ENCODE measurements around the gene PZP.

PZP gene

DNA sequence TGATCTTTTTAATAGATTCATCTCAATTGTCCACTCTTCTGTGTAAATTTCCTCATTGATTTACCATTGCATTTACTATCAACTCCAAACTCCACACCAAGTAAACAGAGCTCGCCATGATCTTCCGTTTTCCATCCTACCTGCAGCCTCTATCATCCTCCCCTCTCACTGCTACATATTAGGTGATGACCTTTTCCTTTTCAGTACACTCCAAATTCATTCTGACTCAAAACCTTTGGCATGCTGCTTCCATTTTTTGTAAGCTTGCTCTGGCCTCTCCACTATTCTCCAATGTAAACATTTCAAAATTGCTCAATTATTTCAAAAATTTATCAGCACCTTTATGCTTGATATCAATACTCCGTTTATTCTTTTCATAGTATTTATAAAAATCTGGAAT is 40.2 kb upstream of the PZP start:
- Histone ChIP-seq H3K9me3 (ENCODE audit: insufficient read depth, low read length) (no peaks in the 10 kb centered on the region), H3K4me2 (ENCODE audit: low read depth, low read length, poor library complexity, severe bottlenecking) (no peak overlapping the region), H3K9me2 (replicated peaks; ENCODE audit: insufficient read depth, low read length) (no peaks in the 10 kb centered on the region), H3K9ac (ENCODE audit: low read length) (no peak overlapping the region), H4K20me1 (ENCODE audit: low read depth, low read length) (no peaks in the 10 kb centered on the region), H3F3A (ENCODE audit: insufficient read depth) (no peaks in the 10 kb centered on the region), H3K4me3 (ENCODE audit: insufficient read depth, low read length, poor library complexity, severe bottlenecking) (no peak overlapping the region), H3K36me3 (ENCODE audit: low read length) (no peaks in the 10 kb centered on the region), H3K27ac (ENCODE audit: low read depth, low read length) (no peak overlapping the region), H3K79me2 (ENCODE audit: insufficient read depth, low read length) (no peaks in the 10 kb centered on the region), H3K27me3 (ENCODE audit: low read length) (no peaks in the 10 kb centered on the region), H2AFZ (ENCODE audit: low read depth, low read length, severe bottlenecking) (no peak overlapping the region)
- TF ChIP-seq EZH2phosphoT487 (conservative IDR thresholded peaks at IDR 0.05; ENCODE audit: low read length) (no peak), CTCF (IDR thresholded peaks at IDR 0.05; ENCODE audit: insufficient read depth, low read length, poor library complexity, severe bottlenecking) (no peak)

DNA sequence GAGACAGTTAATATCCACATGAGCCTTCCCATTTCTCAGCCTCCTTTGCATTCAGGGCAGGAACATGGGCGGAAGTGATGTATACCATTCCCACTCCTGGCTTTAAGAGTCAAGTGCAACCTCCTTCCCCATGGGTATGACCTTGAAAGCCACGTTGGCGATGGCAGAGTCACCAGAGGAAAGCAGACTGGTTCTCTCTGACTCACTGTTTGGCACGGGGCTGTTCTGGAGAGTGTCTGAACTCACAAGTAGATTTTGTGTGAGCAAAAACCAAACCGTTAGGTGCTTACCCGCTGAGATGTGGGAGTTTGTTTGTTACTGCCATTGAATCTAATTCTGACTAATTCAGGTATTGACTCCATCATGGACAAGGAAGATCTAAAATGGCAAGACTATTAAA is 36.7 kb upstream of the PZP start:
- Histone ChIP-seq H3K9me2 (replicated peaks; ENCODE audit: insufficient read depth, low read length) (no peaks in the 10 kb centered on the region), H3K79me2 (ENCODE audit: insufficient read depth, low read length) (no peaks in the 10 kb centered on the region), H3K4me3 (ENCODE audit: insufficient read depth, low read length, poor library complexity, severe bottlenecking) (no peak overlapping the region), H4K20me1 (ENCODE audit: low read depth, low read length) (no peaks in the 10 kb centered on the region), H3K27me3 (ENCODE audit: low read length) (no peaks in the 10 kb centered on the region), H3F3A (ENCODE audit: insufficient read depth) (no peaks in the 10 kb centered on the region), H3K9me3 (ENCODE audit: insufficient read depth, low read length) (no peaks in the 10 kb centered on the region), H3K27ac (ENCODE audit: low read depth, low read length) (no peak overlapping the region), H2AFZ (ENCODE audit: low read depth, low read length, severe bottlenecking) (no peak overlapping the region), H3K9ac (ENCODE audit: low read length) (no peak overlapping the region), H3K36me3 (ENCODE audit: low read length) (no peaks in the 10 kb centered on the region), H3K4me2 (ENCODE audit: low read depth, low read length, poor library complexity, severe bottlenecking) (no peak overlapping the region)
- no peak for TF ChIP-seq EZH2phosphoT487 (conservative IDR thresholded peaks at IDR 0.05; ENCODE audit: low read length)
- no peak for TF ChIP-seq CTCF (IDR thresholded peaks at IDR 0.05; ENCODE audit: insufficient read depth, low read length, poor library complexity, severe bottlenecking)

DNA sequence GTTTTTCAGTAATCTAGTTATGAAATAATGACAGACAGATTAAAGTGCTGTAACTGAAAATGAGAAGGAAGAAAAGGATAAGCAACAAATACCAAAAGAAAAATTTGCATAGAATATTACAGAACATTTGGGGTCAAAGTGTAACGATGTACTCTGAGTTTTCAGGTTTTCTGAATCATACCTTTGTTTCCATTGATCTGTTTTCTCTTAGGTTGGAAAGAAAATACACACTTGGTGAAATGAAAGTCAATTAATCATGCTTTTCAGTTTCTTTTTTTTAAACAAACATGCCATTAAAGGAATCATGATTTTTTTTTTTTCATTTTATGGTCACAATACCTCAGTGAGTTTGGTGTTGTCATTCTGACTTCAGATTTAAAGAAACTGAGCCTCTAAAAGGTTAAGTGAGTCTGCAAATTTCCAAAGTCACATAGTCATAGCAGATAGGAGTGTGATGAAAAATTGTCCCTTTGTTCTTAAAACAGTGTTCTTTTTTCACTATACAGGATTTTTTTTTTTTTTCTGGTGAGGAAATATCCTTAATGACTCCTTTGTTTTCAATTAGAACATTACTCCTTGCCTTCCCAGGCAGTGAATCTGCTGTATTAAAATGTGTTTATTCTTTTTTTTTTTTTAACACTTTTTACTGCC is 35.9 kb upstream of the PZP start:
- Histone ChIP-seq H3K9me3 (ENCODE audit: insufficient read depth, low read length) (no peaks in the 10 kb centered on the region), H3K27ac (ENCODE audit: low read depth, low read length) (no peak overlapping the region), H3K36me3 (ENCODE audit: low read length) (no peaks in the 10 kb centered on the region), H2AFZ (ENCODE audit: low read depth, low read length, severe bottlenecking) (no peak overlapping the region), H4K20me1 (ENCODE audit: low read depth, low read length) (no peaks in the 10 kb centered on the region), H3K27me3 (ENCODE audit: low read length) (no peaks in the 10 kb centered on the region), H3K79me2 (ENCODE audit: insufficient read depth, low read length) (no peaks in the 10 kb centered on the region), H3F3A (ENCODE audit: insufficient read depth) (no peaks in the 10 kb centered on the region), H3K9ac (ENCODE audit: low read length) (no peak overlapping the region), H3K9me2 (replicated peaks; ENCODE audit: insufficient read depth, low read length) (no peaks in the 10 kb centered on the region), H3K4me3 (ENCODE audit: insufficient read depth, low read length, poor library complexity, severe bottlenecking) (no peak overlapping the region), H3K4me2 (ENCODE audit: low read depth, low read length, poor library complexity, severe bottlenecking) (no peak overlapping the region)
- no peak for TF ChIP-seq CTCF (IDR thresholded peaks at IDR 0.05; ENCODE audit: insufficient read depth, low read length, poor library complexity, severe bottlenecking)
